Ovary (tissue), 9 donors: ENCODE results near the gene SP140. TPM values are rescaled to one million over a fixed set of nuclear protein-coding genes. Genes with fewer than 3 reads are reported as not detected.

Experiments used
- DNase-seq, 5 donors: peaks; one replicate each; pipeline ENCODE4 v3.0.0-alpha.2; 2019 to 2020
- H3K27ac ChIP-seq, 2 donors: fragments of 200-600 bp; one replicate each; pipeline versions ENCODE4 v1.5.1 to v1.8.0; 2019 to 2022
- H3K27me3 ChIP-seq: fragments of 200-600 bp; one replicate; pipeline ENCODE4 v1.8.0; 2022
- H3K36me3 ChIP-seq: fragments of 200-600 bp; sonication (generic); one replicate; pipeline ENCODE4 v1.5.1; 2019
- H3K4me1 ChIP-seq: one replicate; pipeline ENCODE4 v1.8.1; 2013; ENCODE audit warnings: mild to moderate bottlenecking, moderate library complexity; ENCODE audit not compliant: insufficient read depth
- H3K4me3 ChIP-seq: fragments of 200-600 bp; sonication (generic); one replicate; pipeline ENCODE4 v1.5.1; 2017
- H3K9me3 ChIP-seq, 2 donors: fragments of 200-600 bp in 1 of 2; sonication (generic) in 1 of 2; one replicate each; pipeline versions ENCODE4 v1.5.1 to v1.8.1; 2013 to 2019; ENCODE audit warnings: mild to moderate bottlenecking in 1 of 2, moderate library complexity in 1 of 2
- EP300 ChIP-seq: sonication (generic); formaldehyde crosslinking; IDR thresholded peaks from one replicate; pipeline ENCODE4 v1.6.1; 2017; ENCODE audit warnings: antibody characterized with exemption
- POLR2A ChIP-seq: fragments of 450-650 bp; IDR thresholded peaks from one replicate; pipeline ENCODE4 v1.6.1; 2017; ENCODE audit warnings: antibody characterized with exemption, mild to moderate bottlenecking, moderate library complexity
- WGBS, 3 donors: extraction: QIAGEN DNeasy Blood & Tissue Kit in 1 of 3; methylation state at CpG; one replicate each; pipeline versions ENCODE4 v1.1.5 to v1.1.7; 2013 to 2017; 5-methylcytosine and 5-hydroxymethylcytosine counted together
- intact Hi-C, 4 donors: fragments of 100-400 bp; cut with DNase I; formaldehyde crosslinking; loops; one replicate each; pipeline versions ENCODE4 v1.11.0 to v1.15.1; 2022 to 2023
- polyA plus RNA-seq, 2 donors: library from polyadenylated mRNA; stranded (reverse); fragments of 200-250 nt in 1 of 2; fragments of 350-450 nt in 1 of 2; fragmentation: Illumina TruSeq in 1 of 2; extraction: RNeasy Lipid Tissue Mini Kit (QIAGEN cat#74804) in 1 of 2; gene quantifications; one replicate each; pipeline ENCODE4 v1.2.3, GENCODE V29; 2013 to 2014
- total RNA-seq, 7 donors: library from RNA; depleted of rRNA in 2 of 7; stranded (reverse); fragments of >200 nt in 2 of 7; fragmentation: NEBNext Ultra II Directional in 3 of 7; extraction: Animal tissue kit (Norgen Biotek cat#: 25700) in 3 of 7; gene quantifications; one replicate each; pipeline versions ENCODE4 v1.1.0 to v1.2.4, GENCODE V29; 2016 to 2023
- TF ChIP-seq, protein P1 (sequence below), 3 donors: fragments of 450-650 bp in 2 of 3; fragments of 200-600 bp in 1 of 3; IDR thresholded peaks; one replicate each; pipeline versions ENCODE4 v1.5.1 to v1.8.0; 2016 to 2022; ENCODE audit warnings: antibody characterized with exemption in 3 of 3, mild to moderate bottlenecking in 1 of 3
- donor health status: DM: no; HTN: no; CAD: no; lungs with moderate emphysema.
- donor health status: DM: no; HTN: no; CAD: no.
- donor health status: Bipolar disorder and iron deficiency.
- donor health status: DM: yes; HTN: yes; CAD: no.
- donor health status: DM: no; HTN: no; CAD: no.
- donor health status: DM: yes; HTN: yes; CAD: no.

Gene SP140
- total and polyA plus RNA-seq, 9 donors, result 0.23 to 3.4 (median 1.0) TPM

DNA sequence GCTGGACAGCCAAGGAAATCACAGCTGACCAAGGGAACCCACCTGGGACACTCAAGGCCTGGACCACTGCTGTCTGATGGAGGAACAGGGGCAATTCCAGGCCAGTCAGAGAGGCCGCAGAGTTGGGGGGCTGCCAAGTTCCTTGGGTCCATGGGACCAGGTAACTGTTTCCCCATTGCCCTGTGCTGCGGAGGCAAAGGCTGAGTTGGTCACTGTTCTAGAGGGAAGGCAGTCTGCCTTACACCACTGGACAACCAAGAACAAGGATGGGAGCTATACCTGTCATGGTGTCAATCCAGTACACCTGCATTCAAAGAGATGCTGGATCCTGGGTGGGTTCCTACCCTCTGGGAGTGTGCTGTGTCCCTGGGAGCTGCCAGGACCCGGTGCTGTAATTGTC lies 91.8 kb downstream of the SP140 start:
- intact Hi-C loops, result no loop called here
- Histone ChIP-seq H3K36me3 (no peaks in the 10 kb centered on the region), H3K4me1 (no peaks in the 10 kb centered on the region), H3K4me3 (no peak overlapping the region), H3K9me3 (no peaks in the 10 kb centered on the region), H3K27ac (no peak overlapping the region), H3K27me3 (no peaks in the 10 kb centered on the region)
- no peak for DNase-seq
- WGBS, 3 donors, result 67 to 97% (median 87%) methylated on average over 3 of the region's 3 CpGs
- TF ChIP-seq, protein P1, sequence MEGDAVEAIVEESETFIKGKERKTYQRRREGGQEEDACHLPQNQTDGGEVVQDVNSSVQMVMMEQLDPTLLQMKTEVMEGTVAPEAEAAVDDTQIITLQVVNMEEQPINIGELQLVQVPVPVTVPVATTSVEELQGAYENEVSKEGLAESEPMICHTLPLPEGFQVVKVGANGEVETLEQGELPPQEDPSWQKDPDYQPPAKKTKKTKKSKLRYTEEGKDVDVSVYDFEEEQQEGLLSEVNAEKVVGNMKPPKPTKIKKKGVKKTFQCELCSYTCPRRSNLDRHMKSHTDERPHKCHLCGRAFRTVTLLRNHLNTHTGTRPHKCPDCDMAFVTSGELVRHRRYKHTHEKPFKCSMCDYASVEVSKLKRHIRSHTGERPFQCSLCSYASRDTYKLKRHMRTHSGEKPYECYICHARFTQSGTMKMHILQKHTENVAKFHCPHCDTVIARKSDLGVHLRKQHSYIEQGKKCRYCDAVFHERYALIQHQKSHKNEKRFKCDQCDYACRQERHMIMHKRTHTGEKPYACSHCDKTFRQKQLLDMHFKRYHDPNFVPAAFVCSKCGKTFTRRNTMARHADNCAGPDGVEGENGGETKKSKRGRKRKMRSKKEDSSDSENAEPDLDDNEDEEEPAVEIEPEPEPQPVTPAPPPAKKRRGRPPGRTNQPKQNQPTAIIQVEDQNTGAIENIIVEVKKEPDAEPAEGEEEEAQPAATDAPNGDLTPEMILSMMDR (IDR thresholded peaks at IDR 0.05), result no peak
- no peak for TF ChIP-seq EP300
- no peak for TF ChIP-seq POLR2A

DNA sequence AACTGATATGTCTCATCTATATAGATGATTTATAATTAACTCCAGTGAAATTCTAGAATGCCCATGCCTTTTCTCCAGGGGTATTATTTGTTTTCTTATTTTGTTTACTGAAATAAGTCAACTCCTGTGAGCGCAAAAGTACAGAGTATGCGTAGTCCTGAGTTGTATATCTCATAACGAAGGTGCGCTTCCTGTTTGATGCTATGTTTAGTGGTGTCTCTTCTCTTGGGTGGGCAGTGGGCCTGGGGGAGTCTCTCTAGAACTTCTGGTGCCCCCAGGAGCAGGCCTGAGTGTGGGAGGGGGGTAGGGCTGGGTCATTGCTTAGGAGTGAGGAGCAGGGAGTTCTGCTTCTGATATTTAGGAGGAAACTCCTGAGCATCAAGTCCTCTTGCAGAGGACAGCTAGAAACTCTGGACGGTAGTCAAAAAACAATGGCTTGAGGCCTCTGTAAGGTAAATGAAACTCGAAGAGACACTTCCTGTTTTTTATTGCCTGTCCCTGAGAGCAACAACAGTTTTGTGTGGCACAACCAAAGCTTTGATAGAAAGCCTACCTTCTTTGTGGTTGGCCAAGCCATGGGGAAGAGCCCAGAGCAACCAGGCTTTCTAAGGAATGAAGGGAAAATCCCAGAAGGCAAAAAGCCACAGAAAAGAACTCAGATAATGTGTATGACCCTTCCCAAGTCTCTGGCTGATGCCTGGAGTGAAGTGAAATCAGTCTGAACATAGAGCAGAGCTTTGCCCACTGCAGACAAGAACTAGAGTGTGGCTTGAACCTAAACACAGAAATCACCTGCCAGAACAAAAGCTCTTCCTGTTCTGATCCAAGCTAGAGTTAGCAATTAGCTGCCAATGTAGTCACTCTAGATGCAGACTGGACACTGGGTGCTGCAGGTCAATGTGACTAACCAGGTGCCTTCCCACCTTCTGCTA lies 92.9 kb downstream of the SP140 start:
- no peaks in the 10 kb centered on the region for H3K4me1 ChIP-seq
- TF ChIP-seq EP300 (no peak), POLR2A (no peak)
- TF ChIP-seq, protein P1 (IDR thresholded peaks at IDR 0.05), result no peak
- no peak overlapping the region for H3K27ac ChIP-seq
- DNase-seq, result no peak
- no peak overlapping the region for H3K4me3 ChIP-seq
- intact Hi-C loops, result no loop called here
- 38 to 66% (median 64%) methylated on average over 6 of the region's 6 CpGs for WGBS, 3 donors
- H3K36me3 ChIP-seq, result no peaks in the 10 kb centered on the region
- no peaks in the 10 kb centered on the region for H3K27me3 ChIP-seq
- H3K9me3 ChIP-seq, result no peaks in the 10 kb centered on the region

DNA sequence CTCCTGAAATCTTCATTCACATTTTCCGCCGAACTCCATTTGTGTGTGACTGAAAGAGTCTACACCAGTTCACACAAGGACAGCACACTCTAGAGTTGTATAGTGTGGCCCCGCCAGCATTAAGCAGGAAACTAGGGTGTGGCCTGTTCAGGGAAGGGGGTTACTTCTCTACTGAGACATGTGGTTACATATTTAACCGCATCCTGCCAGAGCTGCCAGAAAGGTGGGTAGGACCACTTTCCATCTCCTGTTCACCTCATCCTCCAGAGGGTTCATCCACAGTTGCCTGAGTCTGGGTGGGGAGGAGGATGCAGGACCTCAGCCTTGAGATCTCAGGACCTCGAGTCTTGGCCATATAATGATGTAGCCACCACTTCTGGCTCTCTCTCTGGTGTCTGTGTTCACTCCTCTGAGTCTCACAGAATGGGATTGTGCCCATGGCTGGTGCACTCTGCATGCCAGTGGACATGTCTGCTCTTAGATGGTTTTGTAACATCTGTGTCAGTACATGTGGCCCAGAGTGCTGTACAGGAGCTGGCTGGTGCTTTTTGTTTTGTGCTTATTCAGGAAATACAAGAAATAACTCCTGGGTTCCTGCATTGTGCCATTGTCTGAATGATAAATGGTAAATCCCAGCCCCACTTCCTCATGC lies 93.8 kb downstream of the SP140 start:
- 82 to 88% (median 85%) methylated on average over 5 of the region's 5 CpGs for WGBS, 3 donors
- no peak for DNase-seq
- H3K4me1 ChIP-seq, result no peaks in the 10 kb centered on the region
- no peak overlapping the region for H3K4me3 ChIP-seq
- no peaks in the 10 kb centered on the region for H3K9me3 ChIP-seq
- no peak overlapping the region for H3K27ac ChIP-seq
- TF ChIP-seq POLR2A (no peak), EP300 (no peak)
- TF ChIP-seq, protein P1 (IDR thresholded peaks at IDR 0.05), result no peak
- no peaks in the 10 kb centered on the region for H3K27me3 ChIP-seq
- intact Hi-C loops, result no loop called here
- H3K36me3 ChIP-seq, result no peaks in the 10 kb centered on the region

DNA sequence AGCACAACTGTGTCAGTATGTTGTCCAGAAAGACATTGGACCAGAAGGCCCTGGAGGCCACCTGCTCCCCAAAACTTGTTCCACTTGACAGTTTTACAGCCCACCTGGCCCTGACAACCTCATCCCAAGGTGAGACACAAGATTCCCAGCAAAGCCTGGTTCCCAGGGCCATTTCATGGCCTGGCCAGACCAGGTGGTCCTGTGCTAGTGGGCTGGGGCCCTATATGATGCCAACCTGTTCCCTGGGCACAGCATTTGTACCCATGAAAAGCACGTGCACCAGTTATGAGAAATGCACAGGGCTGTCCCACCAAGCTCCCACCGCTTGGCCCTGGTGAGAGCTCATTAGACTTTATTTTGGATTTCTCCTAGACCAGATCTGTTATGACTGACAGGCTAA lies 95.5 kb downstream of the SP140 start:
- no peaks in the 10 kb centered on the region for H3K36me3 ChIP-seq
- H3K4me3 ChIP-seq, result no peak overlapping the region
- intact Hi-C loops, result no loop called here
- no peaks in the 10 kb centered on the region for H3K4me1 ChIP-seq
- TF ChIP-seq, protein P1 (IDR thresholded peaks at IDR 0.05), result no peak
- TF ChIP-seq POLR2A (no peak), EP300 (no peak)
- no peak overlapping the region for H3K27ac ChIP-seq
- WGBS, 3 donors, result 81 to 96% (median 89%) methylated on average over 2 of the region's 2 CpGs
- H3K9me3 ChIP-seq, result no peaks in the 10 kb centered on the region
- DNase-seq, result no peak
- no peaks in the 10 kb centered on the region for H3K27me3 ChIP-seq
